NCI-H226 (cell line): ENCODE measurements around the gene PDZRN3.

ENCODE experiments used
- DNase-seq: peaks from one replicate; pipeline ENCODE4 v3.0.0-alpha.2; 2015

The PDZRN3 gene

GRCh38 chr3:73624821-73625665 is at the start of gene PDZRN3:
Gene PDZRN3 (minus strand): TSS chr3:73624941.
- DNase-seq, result no peak

- no peak for DNase-seq
These were observed 49.5 kb upstream of the PDZRN3 start for GRCh38 chr3:73674280-73674679.

GRCh38 chr3:73669260-73669659 is 44.5 kb upstream of the PDZRN3 start:
- DNase-seq, result no peak

GRCh38 chr3:73668391-73668790 is 43.6 kb upstream of the PDZRN3 start:
- no peak for DNase-seq

GRCh38 chr3:73667889-73668288 is 43.1 kb upstream of the PDZRN3 start:
- DNase-seq, result no peak

GRCh38 chr3:73665286-73665685 is 40.5 kb upstream of the PDZRN3 start:
- no peak for DNase-seq

GRCh38 chr3:73664389-73664788 is 39.6 kb upstream of the PDZRN3 start:
- DNase-seq, result no peak

GRCh38 chr3:73663495-73663894 is 38.8 kb upstream of the PDZRN3 start:
- DNase-seq, result no peak

GRCh38 chr3:73661265-73661664 is 36.5 kb upstream of the PDZRN3 start:
- DNase-seq, result peak; percentile 3

GRCh38 chr3:73658227-73658626 is 33.5 kb upstream of the PDZRN3 start:
- no peak for DNase-seq

GRCh38 chr3:73657186-73657585 is 32.4 kb upstream of the PDZRN3 start:
- DNase-seq, result no peak

GRCh38 chr3:73656241-73656890 is 31.6 kb upstream of the PDZRN3 start:
- DNase-seq, result no peak

GRCh38 chr3:73655197-73655596 is 30.5 kb upstream of the PDZRN3 start:
- DNase-seq, result no peak

GRCh38 chr3:73653877-73654276 is 29.1 kb upstream of the PDZRN3 start:
- no peak for DNase-seq

- no peak for DNase-seq
These were observed 28.6 kb upstream of the PDZRN3 start for GRCh38 chr3:73653351-73653750.

- no peak for DNase-seq
These were observed 28.2 kb upstream of the PDZRN3 start for GRCh38 chr3:73652896-73653295.

GRCh38 chr3:73637042-73637441 is 12.3 kb upstream of the PDZRN3 start:
- DNase-seq, result no peak

GRCh38 chr3:73635254-73635653 is 10.5 kb upstream of the PDZRN3 start:
- no peak for DNase-seq

GRCh38 chr3:73633916-73634344 is 9.2 kb upstream of the PDZRN3 start:
- DNase-seq, result no peak

GRCh38 chr3:73633453-73633852 is 8.7 kb upstream of the PDZRN3 start:
- no peak for DNase-seq

- DNase-seq, result no peak
These were observed 1.4 kb upstream of the PDZRN3 start for GRCh38 chr3:73626106-73626505.

- DNase-seq, result no peak
These were observed 522 bp downstream of the PDZRN3 start for GRCh38 chr3:73624017-73624820.

- no peak for DNase-seq
These were observed 1.4 kb downstream of the PDZRN3 start for GRCh38 chr3:73623346-73623745.
